ENCODE results near the gene MAT2B.

Gene MAT2B

DNA sequence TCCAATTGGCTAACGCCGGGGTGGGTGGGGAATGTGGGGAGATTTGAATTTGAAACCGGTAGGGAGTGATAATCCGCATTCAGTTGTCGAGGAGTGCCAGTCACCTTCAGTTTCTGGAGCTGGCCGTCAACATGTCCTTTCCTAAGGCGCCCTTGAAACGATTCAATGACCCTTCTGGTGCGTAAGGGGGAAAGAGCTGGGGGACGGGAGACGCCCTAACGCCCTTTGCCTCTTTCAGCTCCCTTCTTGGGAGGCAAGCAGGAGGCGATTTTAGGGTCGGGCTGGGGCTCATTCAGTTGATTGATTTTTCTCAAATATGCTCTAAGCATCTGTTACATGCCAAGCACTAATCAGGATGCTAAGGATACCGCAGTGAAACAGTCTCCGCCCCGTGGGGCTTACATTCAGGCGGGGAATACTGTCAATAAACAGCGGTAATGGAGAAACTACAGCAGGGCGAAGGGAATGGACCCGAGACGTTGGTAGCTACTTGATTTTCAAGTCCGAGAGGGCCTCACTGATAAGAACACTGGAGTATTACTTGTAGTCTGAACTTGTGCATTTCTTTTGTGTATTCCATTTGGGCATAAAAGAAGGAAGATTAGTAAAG lies 44.8 kb upstream of the MAT2B start, which contains the start of gene HMMR:
TSS of gene HMMR (plus strand) at position 71 of the 610 bp plus-strand sequence. CDS start at position 132, 61 bp downstream.
- DNase-seq (ENCODE audit: insufficient read length, low spot score) (no peak), FAIRE-seq (peak; percentile 44)

GRCh38 chr5:163463063-163463435 lies 42.4 kb upstream of the MAT2B start:
- no peak for TF ChIP-seq CTCF (IDR thresholded peaks at IDR 0.05; ENCODE audit: insufficient read depth, missing control alignments)
- FAIRE-seq (no peak), DNase-seq (ENCODE audit: insufficient read length, low spot score) (no peak)

More for the DNA sequence above, 44.8 kb upstream of the MAT2B start, which contains the start of gene HMMR:
- no peak for TF ChIP-seq CTCF (IDR thresholded peaks at IDR 0.05; ENCODE audit: insufficient read depth, missing control alignments)

- TF ChIP-seq CTCF (IDR thresholded peaks at IDR 0.05; ENCODE audit: insufficient read depth, missing control alignments): no peak
- no peak for FAIRE-seq
- no peak for DNase-seq (ENCODE audit: insufficient read length, low spot score)
Observed at GRCh38 chr5:163467682-163468081, 37.7 kb upstream of the MAT2B start.

GRCh38 chr5:163473635-163474243 lies 31.7 kb upstream of the MAT2B start:
- DNase-seq (ENCODE audit: insufficient read length, low spot score): no peak
- FAIRE-seq: peak; percentile 25
- TF ChIP-seq CTCF (IDR thresholded peaks at IDR 0.05; ENCODE audit: insufficient read depth, missing control alignments): peak; percentile 23

DNA sequence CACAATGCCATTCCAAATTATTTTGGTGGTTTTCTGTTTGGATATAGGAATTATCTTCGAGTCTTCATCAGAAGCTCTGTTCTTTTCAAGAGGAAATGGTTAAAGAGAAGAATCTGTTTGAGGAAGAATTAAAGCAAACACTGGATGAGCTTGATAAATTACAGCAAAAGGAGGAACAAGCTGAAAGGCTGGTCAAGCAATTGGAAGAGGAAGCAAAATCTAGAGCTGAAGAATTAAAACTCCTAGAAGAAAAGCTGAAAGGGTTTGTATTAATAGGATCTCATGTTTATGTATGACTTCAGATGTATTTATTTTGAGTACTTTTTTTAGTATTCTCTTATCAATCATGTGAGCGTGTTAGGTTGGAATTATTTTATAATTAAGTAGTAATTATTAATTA lies 30.0 kb upstream of the MAT2B start:
- DNase-seq (ENCODE audit: insufficient read length, low spot score) (no peak), FAIRE-seq (no peak)
- TF ChIP-seq CTCF (IDR thresholded peaks at IDR 0.05; ENCODE audit: insufficient read depth, missing control alignments): no peak

GRCh38 chr5:163478126-163478981 lies 27.1 kb upstream of the MAT2B start:
- no peak for TF ChIP-seq CTCF (IDR thresholded peaks at IDR 0.05; ENCODE audit: insufficient read depth, missing control alignments)
- FAIRE-seq (no peak), DNase-seq (ENCODE audit: insufficient read length, low spot score) (no peak)

All from D721Med (cell line).